GM21515 (cell line): ENCODE results near the gene MPZL2.
"Not testable (repeated sequence)": the region's sequence is repeated elsewhere in the genome, so short reads cannot be mapped to it uniquely, and the experiment has no call there.

Source experiments
- ATAC-seq: cut with Tn5 transposase; IDR thresholded peaks from one replicate; pipeline ENCODE4 v1.9.1; 2021; ENCODE audit not compliant: unreplicated experiment

Gene MPZL2

DNA sequence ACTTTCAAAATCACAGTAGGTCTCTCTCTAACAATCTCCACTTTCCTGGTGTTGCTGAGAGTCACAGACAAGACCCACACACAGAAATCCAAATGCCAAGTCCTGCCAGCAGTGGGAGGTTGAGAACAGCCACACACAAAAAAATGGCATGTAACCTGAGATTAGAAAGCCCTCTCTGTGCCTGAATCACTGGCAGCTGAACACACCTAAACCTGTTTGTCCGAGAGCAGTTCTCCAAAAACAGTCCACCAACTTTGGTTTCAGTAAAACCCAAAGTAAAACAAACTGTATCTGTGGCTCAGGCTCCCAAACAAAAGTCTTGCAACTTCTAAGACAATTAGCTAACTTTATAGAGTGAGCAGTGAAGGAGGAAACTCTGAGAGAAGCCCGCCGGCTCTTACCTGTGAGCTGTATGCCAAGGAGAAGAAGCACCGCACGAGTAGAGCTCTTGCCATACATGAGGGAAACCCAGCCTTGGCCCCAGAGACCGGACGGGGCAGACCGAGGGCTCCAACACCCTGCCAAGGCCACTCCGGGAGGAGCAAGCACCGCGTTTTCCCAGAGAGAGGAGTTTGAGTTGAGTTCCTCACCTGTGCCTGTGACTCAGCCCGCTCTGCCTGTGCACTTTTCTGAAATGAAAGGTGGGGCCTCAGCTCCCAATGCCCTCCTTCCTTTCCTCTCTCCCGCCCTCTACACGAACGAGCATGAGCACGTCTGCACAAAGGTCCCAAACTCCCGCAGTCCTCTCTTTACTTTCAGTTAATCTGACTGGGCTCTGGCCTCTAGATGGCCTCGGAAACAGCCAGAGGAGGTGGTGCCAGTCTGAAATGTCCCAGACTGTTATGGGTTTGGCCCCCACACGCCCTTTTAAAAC is at the start of gene MPZL2:
MPZL2 (minus strand) TSS at position 603 of the 874 bp plus-strand sequence; CDS start at position 459, 144 bp downstream.
- no peak for ATAC-seq

GRCh38 chr11:118313242-118313641 is 49.1 kb upstream of the MPZL2 start:
- no peak for ATAC-seq

DNA sequence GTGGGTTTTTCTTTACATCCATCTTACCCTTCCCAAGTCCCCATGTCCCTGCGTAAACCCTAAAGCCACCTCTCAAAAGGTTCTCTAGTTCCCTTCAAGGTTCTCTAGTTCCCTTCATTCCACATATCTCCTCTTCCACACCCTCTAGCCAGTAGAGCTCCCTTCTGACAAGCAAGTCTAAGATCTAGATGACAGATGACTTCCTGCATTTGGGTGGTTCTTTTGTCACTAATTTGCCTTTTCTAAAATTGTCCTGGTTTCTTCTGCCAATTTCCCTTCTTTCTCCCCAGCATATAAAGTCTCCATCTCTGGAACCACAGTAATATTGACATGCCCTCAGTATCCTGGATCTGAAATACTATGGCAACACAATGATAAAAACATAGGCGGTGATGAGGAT is 48.2 kb upstream of the MPZL2 start:
- no peak for ATAC-seq

DNA sequence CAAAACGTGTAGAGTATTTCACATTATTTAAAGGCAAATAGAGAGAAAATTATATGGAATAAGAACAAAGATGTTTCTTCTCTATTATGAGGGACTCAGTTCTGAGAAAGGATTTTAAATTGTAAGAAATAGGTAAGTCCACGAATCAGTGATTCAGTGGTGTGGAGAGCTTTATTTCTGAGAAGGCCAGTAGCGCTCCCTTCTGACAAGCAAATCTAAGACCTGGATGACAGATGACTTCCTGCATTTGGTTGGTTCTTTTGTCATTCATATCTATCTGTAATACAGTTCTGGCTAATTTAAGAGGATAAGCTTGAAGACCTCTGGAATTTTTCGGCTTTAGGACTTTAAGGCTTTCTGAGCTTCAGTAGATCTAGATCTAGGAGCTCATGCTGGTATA is 47.4 kb upstream of the MPZL2 start:
- ATAC-seq, result no peak

GRCh38 chr11:118310781-118311485 is 46.8 kb upstream of the MPZL2 start:
- ATAC-seq, result no peak

DNA sequence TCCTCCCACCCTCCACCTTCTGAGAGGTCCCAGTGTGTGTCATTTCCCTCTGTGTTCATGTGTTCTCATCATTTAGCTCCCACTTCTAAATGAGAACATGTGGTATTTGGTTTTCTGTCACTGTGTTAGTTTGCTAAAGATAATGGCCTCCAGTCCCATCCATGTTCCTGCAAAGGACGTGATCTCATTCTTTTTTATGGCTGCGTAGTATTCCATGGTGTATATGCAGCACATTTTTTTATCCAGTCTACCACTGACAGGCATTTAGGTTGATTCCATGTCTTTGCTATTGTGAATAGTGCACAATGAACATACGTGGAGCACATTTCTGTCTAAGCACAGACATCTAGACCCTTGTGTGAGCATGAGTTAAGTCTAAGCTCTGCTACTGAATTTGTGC is 46.2 kb upstream of the MPZL2 start:
- ATAC-seq, result no peak

DNA sequence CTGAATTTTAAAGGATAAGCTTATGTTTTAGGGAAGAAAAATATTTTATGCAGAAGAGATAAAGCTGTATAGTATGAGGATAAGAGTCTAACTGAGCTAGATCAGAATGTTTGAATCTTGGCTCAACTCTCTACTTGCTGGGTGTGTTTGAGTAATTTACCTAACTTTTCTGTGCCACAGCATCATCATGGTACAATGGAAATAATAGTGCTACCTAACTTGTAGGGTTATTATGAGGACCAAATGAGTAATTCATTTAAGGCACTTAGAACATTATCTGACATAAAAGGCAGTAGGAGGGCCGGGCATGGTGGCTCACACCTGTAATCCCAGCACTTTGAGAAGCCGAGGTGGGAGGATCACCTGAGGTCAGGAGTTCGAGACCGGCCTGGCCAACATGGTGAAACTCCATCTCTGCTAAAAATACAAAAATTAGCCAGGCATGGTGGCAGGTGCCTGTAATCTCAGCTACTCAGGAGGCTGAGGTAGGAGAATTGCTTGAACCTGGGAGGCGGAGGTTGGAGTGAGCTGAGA is 45.0 kb upstream of the MPZL2 start:
- not testable (repeated sequence) for ATAC-seq

GRCh38 chr11:118306556-118306955 is 42.5 kb upstream of the MPZL2 start:
- ATAC-seq, result no peak

DNA sequence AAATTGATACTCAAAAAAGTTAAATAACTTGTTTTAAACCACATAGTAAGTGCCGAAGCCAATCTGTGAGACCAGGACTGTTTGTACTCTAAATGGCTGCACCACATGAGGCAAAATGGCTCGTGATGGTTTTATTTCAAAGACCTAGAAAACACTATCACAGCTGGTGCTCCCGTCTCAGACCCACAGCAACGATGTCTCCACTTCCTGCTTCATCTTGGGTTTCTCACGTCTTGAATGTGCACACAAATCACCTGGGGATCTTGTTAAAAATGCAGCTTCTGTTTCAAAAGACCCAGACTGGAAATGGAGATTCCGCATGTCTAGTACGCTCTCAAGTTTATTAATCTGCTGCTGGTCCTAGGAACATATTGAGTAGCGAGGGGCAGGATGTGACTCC is 41.6 kb upstream of the MPZL2 start:
- no peak for ATAC-seq

DNA sequence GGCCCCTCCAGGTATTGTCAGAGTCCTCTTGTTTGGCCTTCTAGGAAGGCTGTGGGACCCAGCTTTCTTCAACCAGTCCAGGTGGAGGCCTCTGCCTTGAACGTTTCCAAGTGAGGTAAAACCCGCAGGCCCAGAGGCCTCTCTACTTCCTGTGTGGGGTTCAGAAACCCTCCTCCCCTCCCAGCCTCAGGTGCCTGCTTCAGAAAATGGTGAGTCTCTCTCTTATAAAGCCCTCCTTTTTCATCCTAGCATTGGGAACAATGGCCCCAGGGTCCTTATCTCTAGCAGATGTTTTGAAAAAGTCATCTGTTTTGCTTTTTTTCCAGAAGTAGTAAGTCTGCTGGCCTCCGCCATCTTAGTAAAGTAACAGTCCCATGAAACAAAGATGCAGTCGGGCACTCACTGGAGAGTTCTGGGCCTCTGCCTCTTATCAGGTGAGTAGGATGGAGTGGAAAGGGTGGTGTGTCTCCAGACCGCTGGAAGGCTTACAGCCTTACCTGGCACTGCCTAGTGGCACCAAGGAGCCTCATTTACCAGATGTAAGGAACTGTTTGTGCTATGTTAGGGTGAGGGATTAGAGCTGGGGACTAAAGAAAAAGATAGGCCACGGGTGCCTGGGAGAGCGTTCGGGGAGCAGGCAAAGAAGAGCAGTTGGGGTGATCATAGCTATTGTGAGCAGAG is 40.6 kb upstream of the MPZL2 start, which contains the start of gene CD3E:
CD3E (plus strand) TSS at position 163 of the 681 bp plus-strand sequence; CDS start at position 386, 223 bp downstream.
- ATAC-seq, result no peak

DNA sequence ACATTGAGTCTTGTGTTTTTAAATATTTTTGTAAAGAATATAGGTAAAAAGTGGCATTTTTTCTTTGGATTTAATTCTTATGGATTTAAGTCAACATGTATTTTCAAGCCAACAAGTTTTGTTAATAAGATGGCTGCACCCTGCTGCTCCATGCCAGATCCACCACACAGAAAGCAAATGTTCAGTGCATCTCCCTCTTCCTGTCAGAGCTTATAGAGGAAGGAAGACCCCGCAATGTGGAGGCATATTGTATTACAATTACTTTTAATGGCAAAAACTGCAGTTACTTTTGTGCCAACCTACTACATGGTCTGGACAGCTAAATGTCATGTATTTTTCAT is 40.1 kb upstream of the MPZL2 start:
- no peak for ATAC-seq

DNA sequence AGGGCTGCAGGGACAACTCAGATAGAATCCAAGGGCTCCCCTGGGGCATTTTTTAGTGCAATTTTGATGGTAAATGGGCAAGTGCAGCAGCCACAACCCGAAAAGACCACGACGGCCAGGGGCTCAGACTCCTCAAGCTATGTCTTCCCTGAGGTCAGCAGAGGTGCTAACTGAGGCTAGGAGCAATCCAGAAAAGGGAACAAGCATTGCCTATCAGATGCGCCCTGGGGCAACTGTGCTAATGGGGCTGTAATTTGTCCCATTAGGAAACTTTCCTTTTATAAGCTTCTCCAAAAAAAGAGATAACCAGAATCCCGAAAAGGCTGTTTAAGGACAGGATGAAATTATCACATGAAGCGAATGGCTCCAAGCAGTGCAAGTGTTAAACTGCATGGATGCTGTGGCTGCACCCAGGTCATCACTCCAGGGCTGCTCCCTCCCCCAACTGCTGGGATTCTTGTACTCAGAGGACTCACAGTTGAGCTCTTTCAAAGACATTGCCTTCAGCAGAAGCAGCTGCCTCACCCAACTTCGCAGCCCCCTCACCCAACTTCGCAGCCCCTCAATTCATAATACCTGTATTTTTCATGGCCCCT is 37.6 kb upstream of the MPZL2 start:
- no peak for ATAC-seq

GRCh38 chr11:118295815-118296454 is 31.8 kb upstream of the MPZL2 start:
- no peak for ATAC-seq

DNA sequence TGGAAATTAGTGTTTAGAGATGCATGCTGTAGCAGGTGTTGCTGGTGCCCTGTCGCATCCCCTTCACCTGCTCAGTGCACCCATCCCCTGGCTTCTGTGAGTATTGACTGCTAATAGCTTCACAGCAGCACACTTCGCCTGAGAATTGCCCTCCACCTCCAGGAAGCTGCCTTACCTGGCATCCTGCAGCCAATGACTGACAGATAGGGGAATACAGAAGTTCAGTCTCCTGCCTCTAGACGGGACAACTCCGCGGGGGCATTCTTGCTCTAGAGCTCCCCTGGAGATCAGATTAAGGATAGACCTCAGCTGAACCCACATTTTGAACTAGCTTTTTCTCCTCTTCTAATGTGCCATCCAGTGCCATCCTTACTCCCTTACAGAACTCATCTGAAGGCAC is 31.1 kb upstream of the MPZL2 start:
- no peak for ATAC-seq

- no peak for ATAC-seq
Observed at GRCh38 chr11:118294053-118294452, 30.0 kb upstream of the MPZL2 start.

GRCh38 chr11:118291477-118292135 is 27.5 kb upstream of the MPZL2 start:
- no peak for ATAC-seq

DNA sequence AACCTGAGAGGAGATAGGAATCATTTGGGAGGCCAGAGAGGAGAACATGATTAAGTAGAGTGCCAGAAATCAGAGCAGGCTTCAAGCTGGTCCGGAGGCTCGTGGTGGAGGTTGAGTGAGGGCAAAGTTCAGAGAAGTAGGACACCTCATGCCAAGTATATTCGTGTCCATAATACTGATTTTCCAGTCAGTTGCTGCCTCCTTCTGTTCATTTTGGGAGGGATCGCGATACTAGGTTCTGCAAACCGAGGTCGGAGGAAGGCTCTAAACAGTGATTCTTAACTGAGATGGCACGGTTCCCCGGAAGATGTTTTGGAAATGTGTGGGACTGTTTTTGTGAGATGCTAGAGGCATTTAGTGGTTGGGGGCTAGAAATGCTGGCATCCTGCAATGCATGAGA is 26.8 kb upstream of the MPZL2 start:
- ATAC-seq, result no peak

GRCh38 chr11:118289401-118289800 is 25.3 kb upstream of the MPZL2 start:
- no peak for ATAC-seq

GRCh38 chr11:118287006-118287405 is 22.9 kb upstream of the MPZL2 start:
- ATAC-seq, result no peak

- no peak for ATAC-seq
Observed at GRCh38 chr11:118286545-118286944, 22.4 kb upstream of the MPZL2 start.
